ENCODE data around the gene ICAM5. TPM values are rescaled to one million over a fixed set of nuclear protein-coding genes. Genes with fewer than 3 reads are reported as not detected.
A peak's percentile ranks its signal among the peaks of the same experiment; 100 is the strongest.

Gene ICAM5
- total and polyA plus RNA-seq, 9 of the 15 experiments (the other 6 are each of a cell fraction or from before 2014, with no cell fraction given), result 0.10 to 114 (median 13.7) TPM

DNA sequence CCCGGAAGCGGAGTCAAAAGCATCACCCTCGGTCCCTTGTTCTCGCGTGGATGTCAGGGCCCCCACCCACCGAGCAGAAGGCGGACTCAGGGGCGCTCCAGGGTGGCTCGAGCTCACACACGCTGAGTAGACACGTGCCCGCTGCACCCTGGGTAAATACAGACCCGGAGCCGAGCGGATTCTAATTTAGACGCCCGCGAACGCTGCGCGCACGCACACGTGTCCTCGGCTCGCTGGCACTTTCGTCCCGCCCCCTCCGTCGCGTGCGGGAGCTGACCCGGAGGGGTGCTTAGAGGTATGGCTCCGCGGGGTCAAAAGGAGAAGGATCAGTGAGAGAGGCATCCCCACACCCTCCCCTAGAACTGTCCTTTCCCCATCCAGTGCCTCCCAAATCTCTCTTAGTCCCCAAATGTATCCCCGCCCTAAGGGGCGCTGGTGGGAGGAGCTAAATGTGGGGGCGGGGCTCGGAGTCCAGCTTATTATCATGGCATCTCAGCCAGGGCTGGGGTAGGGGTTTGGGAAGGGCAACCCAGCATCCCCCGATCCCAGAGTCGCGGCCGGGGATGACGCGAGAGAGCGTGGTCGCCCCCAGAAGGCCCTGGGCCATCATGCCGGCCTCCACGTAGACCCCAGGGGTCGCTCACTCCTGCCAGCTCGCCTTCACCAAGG, 451 bp upstream of the ICAM5 start (continued):
- peak; percentile 93 for TF ChIP-seq MGA (IDR thresholded peaks at IDR 0.05)
- peak; percentile 50 for TF ChIP-seq TBP (optimal IDR thresholded peaks at IDR 0.05; ENCODE audit: low read depth, low read length)
- no peak for TF ChIP-seq ZNF224 (CRISPR knock-in tag; IDR thresholded peaks at IDR 0.05)
- TF ChIP-seq ZNF398 (CRISPR knock-in tag; IDR thresholded peaks at IDR 0.05), result no peak
- no peak for TF ChIP-seq PML (IDR thresholded peaks at IDR 0.05; ENCODE audit: low read length)
- no peak for TF ChIP-seq NCOA1 (IDR thresholded peaks at IDR 0.05; ENCODE audit: low read depth)
- 0 out of 2 replicates have a peak, but pooled peaks have one; percentile 61 for TF ChIP-seq PHTF2 (CRISPR knock-in tag; IDR thresholded peaks at IDR 0.05)
- TF ChIP-seq PREB (CRISPR knock-in tag; IDR thresholded peaks at IDR 0.05), result no peak
- no peak for TF ChIP-seq KDM4B (IDR thresholded peaks at IDR 0.05; ENCODE audit: borderline replicate concordance in 2 of 2, low read depth in 1 of 2)
- peak; percentile 98 for TF ChIP-seq BHLHE40 (IDR thresholded peaks at IDR 0.05; ENCODE audit: low read length)
- TF ChIP-seq ZNF507 (tag; conservative IDR thresholded peaks at IDR 0.05), result no peak
- peak in 1 of 2 experiments; percentile 78; a peak in 2 of 4 replicates for TF ChIP-seq HDAC1 (IDR thresholded peaks at IDR 0.05)
- TF ChIP-seq CBX2 (IDR thresholded peaks at IDR 0.05; ENCODE audit: insufficient read depth, low read length, poor library complexity, severe bottlenecking), result no peak
- TF ChIP-seq CBX1 (IDR thresholded peaks at IDR 0.05; ENCODE audit: low read depth), result 0 out of 2 replicates have a peak, but pooled peaks have one; percentile 37

All from K562 (cell line).